HG02588 (cell line): Measurements from ENCODE around the gene PPP1R3E.
"Not testable (repeated sequence)": the region's sequence is repeated elsewhere in the genome, so short reads cannot be mapped to it uniquely, and the experiment has no call there.

Source experiments
- ATAC-seq: cut with Tn5 transposase; IDR thresholded peaks from one replicate; pipeline ENCODE4 v1.9.1; 2021; ENCODE audit warnings: mild to moderate bottlenecking, moderate library complexity; ENCODE audit not compliant: unreplicated experiment

The PPP1R3E gene

DNA sequence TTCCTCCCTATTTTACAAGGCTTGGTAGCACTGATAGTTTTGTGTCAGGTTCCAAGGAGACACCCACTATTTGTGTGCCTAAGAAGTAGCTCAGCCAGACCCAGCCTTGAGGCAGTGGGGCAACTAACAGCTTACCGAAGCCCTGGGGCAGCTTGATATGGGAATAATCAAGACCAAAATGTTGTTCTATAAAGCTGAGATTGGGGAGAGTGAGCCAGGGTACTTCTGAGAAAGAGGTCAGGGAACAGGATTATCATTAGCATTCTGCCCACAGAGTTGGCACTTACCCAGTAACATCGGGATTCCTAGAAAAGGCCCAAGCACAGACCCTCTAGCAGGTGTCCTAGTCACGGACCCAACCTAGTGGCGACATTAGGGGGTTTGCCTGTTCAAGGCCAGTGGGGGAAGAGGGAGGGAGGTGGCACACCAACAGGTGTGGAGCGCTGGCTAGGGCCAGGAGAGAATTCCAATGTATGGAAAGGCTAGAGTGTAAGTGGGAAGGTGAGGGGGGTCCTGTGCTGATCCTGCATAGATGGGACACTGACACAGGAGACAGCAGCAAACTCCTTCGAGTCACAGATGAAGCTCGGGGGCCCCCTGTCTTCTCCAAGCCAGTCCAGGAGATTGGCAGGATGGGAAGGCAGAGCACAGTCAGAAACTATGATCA lies 4.9 kb downstream of the PPP1R3E start:
- ATAC-seq: no peak

DNA sequence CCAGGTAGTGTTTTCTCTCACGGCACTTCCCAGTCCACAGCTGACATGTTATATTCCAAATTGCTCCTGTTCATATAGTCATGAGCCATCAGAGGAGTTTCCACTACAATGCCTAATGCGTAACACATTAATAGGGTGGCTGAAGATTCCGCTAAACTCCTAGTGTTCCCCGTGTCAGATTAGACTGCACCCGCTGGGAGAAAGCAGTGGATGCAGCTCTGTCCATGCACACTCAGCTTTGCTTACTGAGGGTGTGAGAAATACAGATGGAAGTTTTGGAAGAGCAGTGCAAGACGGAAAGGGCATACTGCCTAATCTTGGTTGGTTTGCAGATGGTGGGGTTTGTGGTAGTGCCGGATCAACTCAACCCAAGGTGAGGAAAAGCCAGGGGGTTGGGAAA lies 5.6 kb downstream of the PPP1R3E start:
- ATAC-seq: no peak

DNA sequence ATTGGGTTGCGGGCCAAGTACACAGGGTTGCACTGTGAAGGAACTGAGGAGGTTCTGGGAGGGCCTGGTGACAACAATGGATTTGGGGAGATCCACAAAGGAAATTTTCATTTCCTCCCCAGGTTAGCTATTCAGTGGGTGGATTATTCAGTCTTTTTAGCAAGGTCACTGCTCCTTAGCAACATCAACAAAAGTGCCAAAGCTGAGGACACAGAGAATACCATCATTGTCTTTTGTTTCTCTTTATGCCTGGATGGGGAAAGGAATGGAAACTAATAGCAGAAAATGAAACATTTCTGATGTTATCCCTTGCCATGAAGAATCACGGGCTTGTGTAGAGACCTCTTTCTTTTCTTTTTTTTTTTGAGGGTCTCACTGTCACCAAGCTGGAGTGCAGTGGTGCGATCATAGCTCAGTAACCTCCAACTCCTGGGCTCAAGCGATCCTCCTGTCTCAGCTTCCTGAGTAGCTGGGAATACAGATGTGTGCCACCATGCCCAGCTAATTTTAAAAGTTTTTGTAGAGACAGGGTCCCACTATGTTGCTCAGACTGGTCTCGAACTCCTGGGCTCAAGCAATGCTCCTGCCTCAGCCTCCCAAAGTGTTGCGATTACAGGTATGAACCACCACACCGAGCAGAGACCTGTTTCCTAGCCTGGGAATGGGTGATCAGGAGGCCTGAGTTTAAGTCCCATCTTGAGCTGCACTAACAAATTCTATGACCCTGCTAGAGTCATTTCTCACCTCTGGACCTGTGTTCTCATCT lies 6.5 kb downstream of the PPP1R3E start:
- ATAC-seq: no peak

DNA sequence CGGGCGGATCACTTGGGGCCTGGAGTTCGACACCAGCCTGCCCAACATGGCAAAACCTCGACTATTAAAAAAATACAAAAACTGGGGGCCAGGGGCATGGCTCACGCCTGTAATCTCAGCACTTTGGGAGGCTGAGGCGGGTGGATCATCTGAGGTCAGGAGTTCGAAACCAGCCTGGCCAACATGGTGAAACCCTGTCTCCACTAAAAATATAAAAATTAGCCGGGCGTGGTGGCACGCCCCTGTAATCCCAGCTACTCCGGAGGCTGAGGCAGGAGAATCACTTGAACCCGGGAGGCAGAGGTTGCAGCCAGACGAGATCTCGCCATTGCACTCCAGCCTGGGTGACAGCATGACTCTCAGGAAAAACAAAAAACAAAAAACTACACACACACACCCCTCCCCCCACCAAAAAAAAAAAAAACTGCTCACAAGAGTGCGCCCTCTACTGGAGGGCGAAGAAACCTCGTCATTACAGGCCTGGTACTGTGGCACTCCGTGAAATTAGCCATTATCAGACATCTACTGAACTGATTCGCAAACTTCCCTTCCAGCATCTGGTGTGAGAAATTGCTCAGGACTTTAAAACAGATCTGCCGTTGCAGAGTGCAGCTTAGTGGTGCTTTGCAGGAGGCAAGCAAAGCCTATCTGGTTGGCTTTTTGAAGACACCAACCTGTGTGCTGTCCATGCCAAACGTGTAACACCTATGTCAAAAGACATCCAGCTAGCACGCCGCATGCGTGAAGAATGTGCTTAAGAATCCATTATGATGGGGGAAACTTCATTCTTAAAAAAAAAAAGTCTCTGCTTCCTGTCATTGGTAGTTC lies 7.7 kb downstream of the PPP1R3E start:
- no peak for ATAC-seq

- no peak for ATAC-seq
Observed at GRCh38 chr14:23286902-23287479, 15.7 kb downstream of the PPP1R3E start.

DNA sequence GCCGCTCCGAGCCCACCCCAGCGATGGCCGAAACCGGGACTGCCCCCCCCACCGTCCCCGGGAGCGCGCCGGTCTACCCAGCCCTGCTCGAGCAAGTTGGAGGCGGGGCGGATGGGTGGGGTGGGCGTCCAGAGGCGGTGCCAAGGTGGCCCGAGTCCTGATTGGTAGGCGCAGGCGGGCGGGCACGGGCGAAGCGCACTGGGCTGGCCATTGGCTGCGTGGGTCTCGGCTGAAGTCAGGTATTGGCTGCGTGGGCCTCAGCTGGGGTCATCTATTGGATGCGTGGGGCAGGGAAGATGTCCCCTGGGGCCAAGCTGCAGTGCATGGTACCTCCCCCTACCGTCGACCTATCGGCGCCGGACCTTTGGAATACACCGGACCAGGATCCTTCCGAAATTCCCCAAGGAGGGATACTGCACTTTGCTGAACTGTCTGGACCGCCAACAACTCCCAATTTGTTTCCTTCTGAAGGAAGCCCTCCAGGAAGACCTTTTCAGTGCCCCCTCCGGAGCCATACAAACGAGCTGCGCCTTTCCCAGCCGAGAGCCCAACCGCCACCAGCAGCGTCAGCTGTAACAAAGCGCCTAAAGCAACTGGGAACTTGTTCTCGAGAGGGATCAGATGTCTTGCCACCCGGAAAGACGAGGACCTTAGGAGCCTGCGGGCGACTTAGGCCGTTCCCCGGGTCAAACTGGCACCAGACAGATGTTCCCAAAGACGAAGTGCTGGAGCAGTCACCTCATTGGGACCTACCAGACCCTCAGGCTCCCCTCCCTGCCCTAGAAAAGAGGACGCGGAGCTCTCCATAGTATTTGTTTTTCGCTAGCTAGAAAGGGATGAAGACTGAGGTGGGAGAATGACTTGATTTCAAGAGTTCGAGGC lies 16.4 kb downstream of the PPP1R3E start, which contains the start of gene HOMEZ:
HOMEZ (minus strand) TSS at position 113 of the 882 bp plus-strand sequence. CDS start 180 bp downstream, outside the sequence.
- peak; percentile 97 for ATAC-seq

DNA sequence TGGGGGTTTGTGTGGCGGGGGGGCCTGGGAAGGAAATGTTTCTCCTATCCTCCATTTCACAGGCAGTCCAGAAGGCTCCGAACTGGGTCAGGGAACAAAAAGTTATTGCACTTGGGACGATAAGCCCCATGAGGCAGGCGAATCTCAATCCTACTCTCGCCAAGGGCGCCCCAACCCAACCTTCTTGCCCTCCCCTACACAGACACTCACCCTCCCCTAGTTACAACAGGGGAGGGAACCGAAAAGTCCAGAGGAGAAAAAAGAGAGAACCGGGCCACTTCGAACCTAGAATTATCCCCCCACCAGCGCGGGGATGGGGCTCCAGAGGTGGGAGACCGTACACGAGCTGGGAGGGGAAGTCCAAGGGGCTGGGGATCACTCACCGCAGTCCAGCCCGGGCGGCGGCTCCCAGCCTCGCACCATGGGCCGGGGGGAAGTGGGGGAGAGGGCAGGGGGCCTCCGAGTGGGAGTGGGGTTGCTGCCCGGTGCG lies 17.1 kb downstream of the PPP1R3E start:
- ATAC-seq: peak; percentile 28

DNA sequence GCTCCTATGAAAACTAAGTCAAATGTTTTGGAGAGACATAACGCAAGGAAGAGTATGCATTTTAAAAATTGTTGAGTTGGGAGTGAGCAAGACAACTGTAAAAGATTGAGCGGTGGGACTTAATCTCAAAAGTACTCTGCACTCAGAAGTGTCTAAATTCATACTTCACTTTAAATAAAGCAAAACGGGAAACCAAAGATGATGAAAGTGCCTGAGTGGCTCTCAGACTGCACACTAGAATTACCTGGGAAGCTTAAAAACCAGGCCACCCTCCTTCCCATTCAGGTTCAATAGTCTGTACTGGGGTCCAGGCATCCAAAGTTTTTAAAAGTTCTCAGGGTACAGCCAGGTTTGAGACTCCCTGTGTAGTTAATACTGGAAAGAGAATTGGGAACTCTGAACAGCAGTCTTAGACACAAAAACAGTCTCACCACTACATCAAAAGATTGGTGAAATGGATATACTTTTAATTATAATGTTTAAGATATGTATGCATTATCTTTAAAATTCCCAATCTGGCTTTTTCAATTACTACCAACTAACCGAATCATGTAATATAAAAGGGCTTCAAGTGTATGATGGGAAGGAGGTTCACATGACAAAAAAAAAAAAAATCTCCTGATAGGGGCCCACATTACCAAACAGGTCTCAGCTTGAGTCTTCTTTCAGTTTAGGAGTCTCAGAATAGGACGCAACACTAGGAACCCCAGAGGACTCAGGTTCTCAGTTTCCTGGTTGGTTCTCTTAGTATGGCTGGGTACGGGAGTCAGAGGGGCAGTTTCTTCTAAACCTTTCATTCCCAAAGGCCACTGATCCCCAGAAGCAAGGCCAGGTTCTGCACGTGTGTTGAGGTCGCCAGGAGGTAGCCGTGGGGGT lies 17.8 kb downstream of the PPP1R3E start:
- ATAC-seq: no peak

DNA sequence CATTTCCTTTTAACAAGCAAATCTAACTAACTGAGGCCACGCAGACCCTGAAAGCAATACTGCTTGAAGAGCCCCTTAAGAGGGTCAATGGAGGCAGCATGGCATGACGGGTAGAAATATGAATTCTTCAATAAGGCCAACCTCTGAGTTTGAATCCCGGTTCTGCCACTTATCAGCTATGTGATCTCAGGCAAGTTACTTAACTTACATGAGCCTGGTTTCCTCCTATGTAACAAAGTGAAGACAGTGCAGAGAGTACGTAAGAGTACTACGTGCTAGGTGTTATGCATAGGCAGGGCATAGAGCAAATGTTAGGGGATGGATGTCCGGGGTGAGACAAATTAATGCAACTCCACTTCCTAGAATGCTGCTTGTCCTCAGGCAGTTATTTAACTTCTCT lies 21.4 kb downstream of the PPP1R3E start:
- ATAC-seq: no peak

DNA sequence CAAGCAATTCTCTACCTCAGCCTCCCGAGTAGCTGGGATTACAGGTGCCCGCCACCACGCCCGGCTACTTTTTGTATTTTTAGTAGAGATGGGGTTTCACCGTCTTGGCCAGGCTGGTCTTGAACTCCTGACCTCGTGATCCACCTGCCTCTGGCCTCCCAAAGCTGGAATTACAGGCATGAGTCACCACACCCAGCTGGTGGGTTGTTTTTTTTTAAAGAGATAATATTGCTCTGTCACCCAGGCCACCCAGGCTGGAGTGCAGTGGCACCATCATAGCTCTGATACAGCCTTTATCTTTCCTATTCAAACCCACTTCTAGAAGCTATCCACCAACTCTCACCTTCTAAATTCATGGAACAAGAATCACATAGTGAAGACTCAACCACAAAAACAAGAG lies 24.7 kb downstream of the PPP1R3E start:
- not testable (repeated sequence) for ATAC-seq

DNA sequence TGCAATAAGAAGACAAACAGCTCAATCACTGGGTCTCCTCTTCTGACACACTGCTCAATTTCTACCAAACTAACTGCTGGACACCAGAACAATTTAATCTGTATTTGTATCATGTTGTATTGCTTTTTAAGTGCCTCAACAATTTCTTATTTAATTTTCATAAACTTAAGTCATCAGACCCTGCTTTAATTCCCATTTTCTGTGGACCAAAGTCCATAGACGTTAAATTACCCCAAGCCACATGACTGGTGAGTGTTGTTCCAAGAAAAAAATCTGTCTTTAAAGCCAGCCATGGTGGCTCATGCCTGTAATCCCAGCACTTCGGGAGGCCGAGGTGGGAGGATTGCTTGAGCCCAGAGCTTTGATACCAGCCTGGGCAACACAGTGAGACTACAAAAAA lies 25.5 kb downstream of the PPP1R3E start:
- ATAC-seq: no peak

DNA sequence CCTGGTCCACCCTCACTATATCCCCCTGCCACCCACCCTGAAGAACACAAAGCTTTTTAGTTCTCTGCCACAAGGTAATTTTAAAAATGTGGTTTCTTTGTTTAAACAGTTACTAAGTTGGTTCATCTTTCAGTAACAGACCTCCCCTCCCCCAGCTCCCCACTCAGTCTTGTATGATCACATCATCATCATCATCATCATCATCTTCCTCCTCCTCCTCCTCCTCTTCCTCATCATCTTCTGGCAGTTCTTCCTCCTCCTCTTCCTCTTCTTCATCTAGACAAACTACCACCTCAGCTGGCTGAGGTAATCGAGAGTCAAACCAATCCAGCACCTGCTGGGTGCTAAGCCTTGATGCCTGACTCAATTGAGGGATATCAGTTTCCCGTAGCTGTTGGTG lies 27.2 kb downstream of the PPP1R3E start:
- no peak for ATAC-seq

DNA sequence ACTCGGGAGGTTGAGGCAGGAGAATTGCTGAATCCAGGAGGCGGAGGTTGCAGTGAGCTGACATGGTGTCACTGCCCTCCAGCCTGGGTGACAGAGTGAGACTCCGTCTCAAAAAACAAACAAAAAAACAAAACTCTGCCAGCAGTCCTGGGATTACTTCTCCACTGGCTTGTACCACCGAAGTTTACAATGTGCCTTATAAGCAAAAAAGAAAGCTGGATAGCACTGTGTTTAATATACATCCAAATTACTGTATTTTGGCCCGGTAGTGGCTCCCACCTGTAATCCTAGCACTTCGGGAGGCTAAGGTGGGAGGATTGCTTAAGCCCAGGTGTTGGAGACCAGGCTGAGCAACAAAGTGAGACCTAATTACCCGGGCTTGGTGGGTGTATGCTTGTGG lies 33.5 kb downstream of the PPP1R3E start:
- no peak for ATAC-seq

GRCh38 chr14:23260849-23261248 lies 41.8 kb downstream of the PPP1R3E start:
- not testable (repeated sequence) for ATAC-seq

- no peak for ATAC-seq
Observed at GRCh38 chr14:23259426-23259825, 43.2 kb downstream of the PPP1R3E start.

DNA sequence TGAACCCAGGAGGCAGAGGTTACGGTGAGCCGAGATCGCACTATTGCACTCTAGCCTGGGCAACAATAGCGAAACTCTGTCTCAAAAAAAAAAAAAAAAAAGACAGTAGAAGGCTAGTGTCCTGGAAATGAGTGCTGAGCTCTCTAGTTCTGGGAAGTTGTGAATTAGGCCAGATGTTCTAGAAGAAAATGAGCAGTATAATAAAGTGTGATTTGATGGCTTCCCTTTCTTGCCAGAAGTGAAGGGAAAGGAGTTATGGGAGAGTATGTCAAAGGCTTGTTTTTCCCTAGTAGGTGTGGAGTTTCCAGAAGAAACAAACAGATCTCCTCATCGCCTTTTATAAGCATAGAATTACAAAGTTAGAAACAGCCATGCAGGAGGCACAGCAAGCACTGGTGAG lies 44.4 kb downstream of the PPP1R3E start:
- no peak for ATAC-seq

DNA sequence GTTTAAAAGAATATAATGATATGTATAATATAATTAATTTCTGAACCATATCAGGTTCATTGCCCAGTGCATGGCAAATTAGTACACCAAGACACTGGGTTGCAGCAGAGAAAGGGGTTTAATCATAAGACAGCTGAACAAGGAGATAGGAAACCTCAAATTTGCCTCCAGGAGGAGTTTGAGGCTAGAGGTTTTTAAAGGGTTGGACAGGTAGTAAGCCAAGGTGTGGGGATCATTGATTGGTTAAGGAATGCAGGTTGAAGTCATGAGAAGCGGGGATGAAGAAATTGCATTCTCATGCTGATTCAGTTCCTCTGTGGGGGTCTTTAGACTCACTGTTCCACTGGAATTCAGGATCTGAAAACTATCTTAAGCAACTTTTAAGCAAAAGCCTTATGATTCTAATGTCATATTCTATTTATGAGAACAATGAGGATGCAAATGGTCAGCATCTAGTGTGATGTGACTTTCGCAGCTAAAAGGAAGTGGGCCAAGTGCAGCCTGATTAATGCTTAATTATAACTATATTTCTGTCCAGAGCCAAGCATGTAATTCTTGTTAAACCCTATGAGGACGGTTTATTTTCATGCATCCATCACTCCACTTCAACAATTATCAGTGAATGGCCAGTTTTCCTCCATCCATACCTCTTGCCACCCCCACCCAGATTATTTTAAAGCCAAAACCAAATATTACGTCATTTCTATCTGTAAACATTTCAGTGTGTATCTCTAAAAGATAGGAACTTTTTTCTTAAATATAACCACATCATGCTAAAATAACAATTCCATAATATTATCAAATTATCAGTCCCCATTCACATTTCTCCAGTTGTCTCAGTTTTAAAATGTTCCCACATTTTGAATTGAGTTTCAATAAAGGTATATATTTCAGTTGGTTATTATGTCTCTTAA lies 50.0 kb downstream of the PPP1R3E start:
- ATAC-seq: no peak

- ATAC-seq: no peak
Observed at GRCh38 chr14:23252006-23252405, 50.7 kb downstream of the PPP1R3E start.
